ENCODE measurements around the gene POMGNT1. TPM values are rescaled to one million over a fixed set of nuclear protein-coding genes. Genes with fewer than 3 reads are reported as not detected.

POMGNT1 gene
- total RNA-seq, 1 experiment from 2014 or later = 92.5 TPM

GRCh38 chr1:46192171-46192570 lies 6.1 kb downstream of the POMGNT1 start:
- intact Hi-C loops (cut with micrococcal nuclease) = no loop called here
- ChIA-PET CTCF (no interaction called here), POLR2A (ENCODE audit: unreplicated experiment) (no interaction called here)
- H3K4me1 ChIP-seq (ENCODE audit: insufficient read depth, low read length) = peaks cover 14% of the 10 kb centered on the region
- TF ChIP-seq CTCF (conservative IDR thresholded peaks at IDR 0.05; ENCODE audit: low read depth, low read length) = no peak
- no peak for TF ChIP-seq EZH2phosphoT487 (IDR thresholded peaks at IDR 0.05; ENCODE audit: borderline replicate concordance, low read length)
- peaks cover 28% of the 10 kb centered on the region for H3K36me3 ChIP-seq (ENCODE audit: low read depth, low read length)
- peaks cover 14% of the 10 kb centered on the region for H3K79me2 ChIP-seq (ENCODE audit: low read length)
- no peaks in the 10 kb centered on the region for H3F3A ChIP-seq (ENCODE audit: low read length, unreplicated experiment)
- no TSS peak for BruUV-seq (replicated peaks)
- no peaks in the 10 kb centered on the region for H4K20me1 ChIP-seq (ENCODE audit: low read length)
- no peak overlapping the region for H3K4me3 ChIP-seq (ENCODE audit: low read length)
- ATAC-seq = no peak
- no peaks in the 10 kb centered on the region for H3K27me3 ChIP-seq (ENCODE audit: low read length)
- H2AFZ ChIP-seq (ENCODE audit: low read length) = no peak overlapping the region
- no peak for DNase-seq
- H3K4me2 ChIP-seq (ENCODE audit: low read length) = no peak overlapping the region
- H3K27ac ChIP-seq (ENCODE audit: low read length) = no peak overlapping the region
- H3K9me3 ChIP-seq (ENCODE audit: low read length) = no peaks in the 10 kb centered on the region
- H3K9me2 ChIP-seq (replicated peaks; ENCODE audit: low read length) = no peaks in the 10 kb centered on the region
- H3K9ac ChIP-seq (ENCODE audit: low read length) = no peak overlapping the region

- no peaks in the 10 kb centered on the region for H3F3A ChIP-seq (ENCODE audit: low read length, unreplicated experiment)
- no peak for TF ChIP-seq EZH2phosphoT487 (IDR thresholded peaks at IDR 0.05; ENCODE audit: borderline replicate concordance, low read length)
- no peak for TF ChIP-seq EZH2 (IDR thresholded peaks at IDR 0.05; ENCODE audit: low read length, unreplicated experiment)
- no peak for TF ChIP-seq CTCF (conservative IDR thresholded peaks at IDR 0.05; ENCODE audit: low read depth, low read length)
- no peak overlapping the region for H3K9ac ChIP-seq (ENCODE audit: low read length)
- H3K9me3 ChIP-seq (ENCODE audit: low read length) = no peaks in the 10 kb centered on the region
- no peaks in the 10 kb centered on the region for H4K20me1 ChIP-seq (ENCODE audit: low read length)
- H3K4me1 ChIP-seq (ENCODE audit: insufficient read depth, low read length) = peaks cover 13% of the 10 kb centered on the region
- H3K27me3 ChIP-seq (ENCODE audit: low read length) = no peaks in the 10 kb centered on the region
- no peak overlapping the region for H2AFZ ChIP-seq (ENCODE audit: low read length)
- CTCF ChIA-PET = no interaction called here
- intact Hi-C loops (cut with micrococcal nuclease) = no loop called here
- H3K9me2 ChIP-seq (replicated peaks; ENCODE audit: low read length) = no peaks in the 10 kb centered on the region
- no peak overlapping the region for H3K27ac ChIP-seq (ENCODE audit: low read length)
- H3K36me3 ChIP-seq (ENCODE audit: low read depth, low read length) = peaks cover 32% of the 10 kb centered on the region
- POLR2A ChIA-PET (ENCODE audit: unreplicated experiment) = no interaction called here
- BruUV-seq (replicated peaks) = no TSS peak
- DNase-seq (no peak), ATAC-seq (no peak)
- H3K4me3 ChIP-seq (ENCODE audit: low read length) = no peak overlapping the region
- no peak overlapping the region for H3K4me2 ChIP-seq (ENCODE audit: low read length)
- H3K79me2 ChIP-seq (ENCODE audit: low read length) = peaks cover 4% of the 10 kb centered on the region
Observed at GRCh38 chr1:46191033-46191701, 7.1 kb downstream of the POMGNT1 start.

- TF ChIP-seq EZH2phosphoT487 (IDR thresholded peaks at IDR 0.05; ENCODE audit: borderline replicate concordance, low read length) = no peak
- TF ChIP-seq CTCF (conservative IDR thresholded peaks at IDR 0.05; ENCODE audit: low read depth, low read length) = no peak
- no peak for TF ChIP-seq EZH2 (IDR thresholded peaks at IDR 0.05; ENCODE audit: low read length, unreplicated experiment)
- intact Hi-C loops (cut with micrococcal nuclease) = no loop called here
- Histone ChIP-seq H3K79me2 (ENCODE audit: low read length) (0 out of 2 replicates have a peak, but pooled peaks cover under 1% of the 10 kb centered on the region), H4K20me1 (ENCODE audit: low read length) (no peaks in the 10 kb centered on the region), H3F3A (ENCODE audit: low read length, unreplicated experiment) (no peaks in the 10 kb centered on the region), H3K36me3 (ENCODE audit: low read depth, low read length) (peaks cover 37% of the 10 kb centered on the region), H3K9me2 (replicated peaks; ENCODE audit: low read length) (no peaks in the 10 kb centered on the region), H3K27ac (ENCODE audit: low read length) (no peak overlapping the region), H3K9me3 (ENCODE audit: low read length) (no peaks in the 10 kb centered on the region), H2AFZ (ENCODE audit: low read length) (no peak overlapping the region), H3K27me3 (ENCODE audit: low read length) (no peaks in the 10 kb centered on the region), H3K9ac (ENCODE audit: low read length) (no peak overlapping the region), H3K4me3 (ENCODE audit: low read length) (no peak overlapping the region), H3K4me2 (ENCODE audit: low read length) (no peak overlapping the region), H3K4me1 (ENCODE audit: insufficient read depth, low read length) (peaks cover 14% of the 10 kb centered on the region)
- ATAC-seq (no peak), DNase-seq (no peak)
- ChIA-PET POLR2A (ENCODE audit: unreplicated experiment) (no interaction called here), CTCF (no interaction called here)
- BruUV-seq (replicated peaks) = no TSS peak
Observed at GRCh38 chr1:46190539-46190938, 7.7 kb downstream of the POMGNT1 start.
